Measurements from ENCODE around the gene P2RY6.
A peak's percentile ranks its signal among the peaks of the same experiment; 100 is the strongest.

The P2RY6 gene

GRCh38 chr11:73312036-73312435 lies 39.9 kb downstream of the P2RY6 start:
- Mint-ChIP-seq H3K9me3 (no peaks in the 10 kb centered on the region), H3K27me3 (peaks cover 4% of the 10 kb centered on the region), H3K27ac (no peak overlapping the region), H3K36me3 (no peaks in the 10 kb centered on the region), H3K4me1 (peaks cover 7% of the 10 kb centered on the region), H3K4me3 (no peak overlapping the region)
- no peak for DNase-seq (ENCODE audit: low spot score in 2 of 2)
- ATAC-seq (ENCODE audit: low read depth): no peak

DNA sequence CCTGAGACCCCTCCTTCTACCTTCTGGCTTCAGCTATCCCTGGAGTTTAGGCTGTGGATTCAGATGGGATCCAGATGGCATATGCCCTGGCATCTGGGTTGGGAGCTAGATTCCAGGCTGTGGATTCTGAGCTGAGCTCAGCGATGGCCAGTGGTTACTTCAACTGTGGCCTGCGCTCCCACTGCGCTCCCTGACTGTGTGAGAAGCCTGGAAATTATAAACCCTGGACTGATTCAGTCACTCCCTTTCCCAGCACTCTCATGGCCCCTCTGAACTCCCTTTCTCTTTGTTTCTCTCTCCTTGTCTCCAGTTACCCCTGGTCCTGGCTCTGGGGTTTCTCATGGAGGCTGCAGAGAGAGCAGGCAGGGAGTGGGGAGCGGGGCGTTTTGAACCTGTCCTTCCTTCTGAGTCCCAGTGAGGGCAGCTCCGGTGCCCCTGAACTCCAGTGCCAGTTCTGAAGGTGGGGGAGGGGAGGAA lies 40.8 kb downstream of the P2RY6 start:
- no peak for DNase-seq (ENCODE audit: low spot score in 2 of 2)
- H3K9me3 Mint-ChIP-seq: no peaks in the 10 kb centered on the region
- H3K4me3 Mint-ChIP-seq: no peak overlapping the region
- H3K36me3 Mint-ChIP-seq: no peaks in the 10 kb centered on the region
- H3K4me1 Mint-ChIP-seq: peaks cover 3% of the 10 kb centered on the region
- no peaks in the 10 kb centered on the region for H3K27me3 Mint-ChIP-seq
- no peak overlapping the region for H3K27ac Mint-ChIP-seq
- ATAC-seq (ENCODE audit: low read depth): no peak

- H3K36me3 Mint-ChIP-seq: no peaks in the 10 kb centered on the region
- ATAC-seq (ENCODE audit: low read depth) (peak; percentile 47), DNase-seq (ENCODE audit: low spot score in 2 of 2) (no peak)
- H3K27me3 Mint-ChIP-seq: no peaks in the 10 kb centered on the region
- H3K27ac Mint-ChIP-seq: peak overlapping the region; percentile 48
- H3K4me3 Mint-ChIP-seq: no peak overlapping the region
- no peaks in the 10 kb centered on the region for H3K9me3 Mint-ChIP-seq
- H3K4me1 Mint-ChIP-seq: peaks cover 3% of the 10 kb centered on the region
Observed at GRCh38 chr11:73313652-73314051, 41.5 kb downstream of the P2RY6 start.

GRCh38 chr11:73314117-73314961 lies 42.2 kb downstream of the P2RY6 start:
- Mint-ChIP-seq H3K36me3 (no peaks in the 10 kb centered on the region), H3K27ac (peak overlapping the region; percentile 48), H3K4me3 (no peak overlapping the region), H3K27me3 (no peaks in the 10 kb centered on the region), H3K4me1 (peaks cover 3% of the 10 kb centered on the region), H3K9me3 (no peaks in the 10 kb centered on the region)
- DNase-seq (ENCODE audit: low spot score in 2 of 2) (no peak), ATAC-seq (ENCODE audit: low read depth) (peak; percentile 3)

DNA sequence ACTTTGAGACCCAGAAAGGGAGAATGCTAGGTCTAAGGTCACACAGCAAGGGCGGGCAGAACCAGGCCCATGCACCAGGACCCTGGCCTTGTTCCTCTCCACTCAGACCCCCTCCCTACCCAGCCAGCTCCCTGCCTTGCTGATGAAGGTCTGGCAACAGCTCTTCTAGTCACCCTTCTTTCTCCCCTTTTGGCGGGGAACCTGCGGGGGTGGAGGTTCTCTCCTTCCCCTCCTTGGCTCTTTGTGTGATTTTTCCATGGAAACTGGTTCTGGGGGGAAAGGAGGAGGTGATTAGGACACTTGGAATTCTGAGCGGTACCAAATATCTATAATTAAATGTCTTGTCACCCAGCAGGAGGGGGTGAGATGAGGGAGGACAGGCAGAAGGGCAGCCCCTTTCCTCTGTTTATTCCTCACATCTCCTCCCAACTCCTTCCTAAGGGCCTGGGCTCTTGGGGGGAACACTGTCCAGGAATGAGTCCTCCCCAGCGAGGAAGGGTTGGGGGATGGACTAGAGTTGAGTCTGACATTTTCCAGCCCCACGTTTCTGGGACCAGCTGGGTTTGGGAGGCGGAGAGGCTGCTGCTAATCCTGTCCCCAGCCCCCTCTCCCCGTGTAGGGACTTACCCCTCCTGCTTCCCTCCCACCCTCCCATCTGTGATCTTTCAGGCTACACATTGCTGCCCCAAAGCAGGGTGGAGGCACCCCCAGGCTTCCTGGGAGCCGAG lies 43.3 kb downstream of the P2RY6 start:
- DNase-seq (ENCODE audit: low spot score in 2 of 2) (no peak), ATAC-seq (ENCODE audit: low read depth) (no peak)
- no peaks in the 10 kb centered on the region for H3K27me3 Mint-ChIP-seq
- no peaks in the 10 kb centered on the region for H3K36me3 Mint-ChIP-seq
- H3K4me1 Mint-ChIP-seq: peaks cover 3% of the 10 kb centered on the region
- no peak overlapping the region for H3K4me3 Mint-ChIP-seq
- no peak overlapping the region for H3K27ac Mint-ChIP-seq
- no peaks in the 10 kb centered on the region for H3K9me3 Mint-ChIP-seq

DNA sequence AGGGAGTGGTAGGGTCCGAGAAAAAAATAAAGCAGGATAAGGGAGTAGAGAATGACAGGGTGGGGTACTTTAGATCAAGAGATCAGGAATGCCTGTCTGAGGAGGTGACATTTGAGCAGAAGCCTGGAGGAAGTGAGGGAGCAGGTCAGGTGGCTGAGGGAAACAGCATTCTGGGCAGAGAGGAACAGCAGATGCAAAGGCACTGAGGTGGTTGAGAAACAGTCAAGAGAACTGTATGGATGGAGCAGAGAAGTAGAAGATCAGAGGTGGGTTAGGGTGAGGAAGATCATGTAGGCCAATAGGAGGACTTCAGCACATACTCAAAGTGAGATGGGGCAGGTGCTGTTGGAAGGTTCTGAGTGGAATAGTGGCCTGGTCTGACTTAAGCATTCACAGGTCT lies 44.3 kb downstream of the P2RY6 start:
- no peak overlapping the region for H3K27ac Mint-ChIP-seq
- no peaks in the 10 kb centered on the region for H3K27me3 Mint-ChIP-seq

DNA sequence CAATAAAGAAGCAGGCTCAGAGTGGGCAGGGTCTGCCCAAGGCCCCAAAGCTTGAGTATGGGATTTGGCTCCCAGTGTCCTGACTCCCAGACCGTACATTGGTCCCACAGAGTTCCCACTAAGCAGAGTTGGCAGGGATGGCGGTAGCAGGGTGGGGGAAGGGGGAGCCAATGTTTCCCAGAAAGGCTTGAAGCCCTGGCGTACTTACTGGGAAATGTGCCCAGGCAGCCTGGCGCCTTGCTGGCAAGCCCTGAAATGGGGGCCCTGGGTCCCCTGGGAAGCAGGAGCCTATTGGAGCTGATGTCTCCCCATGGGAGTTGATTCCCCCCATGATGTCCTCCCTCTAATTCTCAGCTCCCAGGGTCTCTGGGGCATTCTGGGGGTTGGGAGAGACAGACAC lies 45.2 kb downstream of the P2RY6 start:
- Mint-ChIP-seq H3K27me3 (no peaks in the 10 kb centered on the region), H3K27ac (no peak overlapping the region), H3K9me3 (no peaks in the 10 kb centered on the region), H3K4me3 (no peak overlapping the region), H3K36me3 (no peaks in the 10 kb centered on the region), H3K4me1 (peaks cover 10% of the 10 kb centered on the region)
- no peak for DNase-seq (ENCODE audit: low spot score in 2 of 2)
- no peak for ATAC-seq (ENCODE audit: low read depth)

More for the DNA sequence above, 44.3 kb downstream of the P2RY6 start:
- no peaks in the 10 kb centered on the region for H3K36me3 Mint-ChIP-seq
- no peak for DNase-seq (ENCODE audit: low spot score in 2 of 2)
- H3K4me3 Mint-ChIP-seq: no peak overlapping the region
- no peaks in the 10 kb centered on the region for H3K9me3 Mint-ChIP-seq
- ATAC-seq (ENCODE audit: low read depth): no peak
- peaks cover 3% of the 10 kb centered on the region for H3K4me1 Mint-ChIP-seq

GRCh38 chr11:73317803-73318202 lies 45.7 kb downstream of the P2RY6 start:
- H3K27me3 Mint-ChIP-seq: no peaks in the 10 kb centered on the region
- H3K4me3 Mint-ChIP-seq: no peak overlapping the region
- H3K4me1 Mint-ChIP-seq: peaks cover 13% of the 10 kb centered on the region
- H3K9me3 Mint-ChIP-seq: no peaks in the 10 kb centered on the region
- no peaks in the 10 kb centered on the region for H3K36me3 Mint-ChIP-seq
- no peak overlapping the region for H3K27ac Mint-ChIP-seq
- DNase-seq (ENCODE audit: low spot score in 2 of 2) (no peak), ATAC-seq (ENCODE audit: low read depth) (no peak)

GRCh38 chr11:73318501-73319011 lies 46.4 kb downstream of the P2RY6 start:
- no peak overlapping the region for H3K27ac Mint-ChIP-seq
- DNase-seq (ENCODE audit: low spot score in 2 of 2) (no peak), ATAC-seq (ENCODE audit: low read depth) (no peak)
- no peaks in the 10 kb centered on the region for H3K36me3 Mint-ChIP-seq
- no peaks in the 10 kb centered on the region for H3K27me3 Mint-ChIP-seq
- no peak overlapping the region for H3K4me3 Mint-ChIP-seq
- no peaks in the 10 kb centered on the region for H3K9me3 Mint-ChIP-seq
- peaks cover 12% of the 10 kb centered on the region for H3K4me1 Mint-ChIP-seq

DNA sequence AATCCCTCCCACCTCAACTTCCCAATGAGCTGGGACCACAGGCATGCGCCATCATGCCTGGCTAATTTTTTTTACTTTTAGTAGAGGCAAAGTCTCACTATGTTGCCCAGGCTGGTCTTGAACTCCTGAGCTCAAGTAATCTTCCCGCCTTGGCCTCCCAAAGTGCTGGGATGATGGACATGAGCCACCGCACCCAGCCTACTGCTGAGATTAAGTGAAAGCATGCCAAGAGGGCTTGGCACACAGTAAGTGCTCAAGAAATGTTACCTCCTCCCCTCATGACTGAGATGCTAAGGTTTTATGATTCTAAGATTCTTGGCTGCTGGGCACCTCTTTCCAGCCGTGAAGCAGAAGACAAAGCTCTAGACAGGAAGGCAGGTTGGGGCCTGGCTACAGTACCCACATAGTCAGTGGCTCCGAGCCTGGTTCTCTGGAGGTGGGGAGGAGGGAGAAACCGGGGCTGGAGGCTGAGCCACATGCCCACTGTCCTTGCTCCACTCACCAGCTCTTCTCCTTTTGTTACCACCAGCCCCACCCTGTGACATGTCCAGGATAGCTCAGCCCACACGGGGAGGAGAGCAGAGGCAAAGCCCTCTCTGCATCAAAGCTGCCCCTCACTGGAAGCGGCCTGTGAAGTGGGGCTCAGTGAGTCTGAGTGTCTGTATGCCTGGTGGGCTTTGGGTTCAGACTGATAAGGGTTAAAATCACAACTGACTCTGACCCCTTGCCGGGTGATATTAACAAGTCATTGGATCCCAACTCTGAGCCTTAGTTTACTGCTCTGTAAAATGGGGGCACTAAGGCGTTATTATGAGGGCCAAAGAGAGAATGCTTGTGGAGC lies 48.8 kb downstream of the P2RY6 start:
- no peaks in the 10 kb centered on the region for H3K36me3 Mint-ChIP-seq
- H3K4me3 Mint-ChIP-seq: no peak overlapping the region
- ATAC-seq (ENCODE audit: low read depth): no peak

GRCh38 chr11:73321604-73322381 lies 49.7 kb downstream of the P2RY6 start:
- peaks cover 14% of the 10 kb centered on the region for H3K4me1 Mint-ChIP-seq
- H3K9me3 Mint-ChIP-seq: no peaks in the 10 kb centered on the region
- DNase-seq (ENCODE audit: low spot score in 2 of 2): no peak
- H3K36me3 Mint-ChIP-seq: no peaks in the 10 kb centered on the region
- H3K27me3 Mint-ChIP-seq: no peaks in the 10 kb centered on the region
- no peak overlapping the region for H3K4me3 Mint-ChIP-seq
- no peak for ATAC-seq (ENCODE audit: low read depth)
- H3K27ac Mint-ChIP-seq: peak overlapping the region; percentile 68

More for the DNA sequence above, 48.8 kb downstream of the P2RY6 start:
- Mint-ChIP-seq H3K4me1 (peaks cover 14% of the 10 kb centered on the region), H3K27me3 (no peaks in the 10 kb centered on the region), H3K9me3 (no peaks in the 10 kb centered on the region), H3K27ac (peak overlapping the region; percentile 68)
- no peak for DNase-seq (ENCODE audit: low spot score in 2 of 2)

- H3K9me3 Mint-ChIP-seq: no peaks in the 10 kb centered on the region
- H3K27me3 Mint-ChIP-seq: no peaks in the 10 kb centered on the region
- peak; percentile 96 for ATAC-seq (ENCODE audit: low read depth)
- H3K36me3 Mint-ChIP-seq: no peaks in the 10 kb centered on the region
- peak overlapping the region; percentile 68 for H3K27ac Mint-ChIP-seq
- no peak for DNase-seq (ENCODE audit: low spot score in 2 of 2)
- H3K4me3 Mint-ChIP-seq: no peak overlapping the region
- peaks cover 14% of the 10 kb centered on the region for H3K4me1 Mint-ChIP-seq
Observed at GRCh38 chr11:73322382-73323306, 50.5 kb downstream of the P2RY6 start.
